Stomach (tissue), 4 donors: ENCODE measurements around the gene BBS9.

ENCODE experiments used
- POLR2A ChIP-seq, 4 donors: fragments of 450-650 bp; IDR thresholded peaks; one replicate each; pipeline ENCODE4 v1.6.1; 2016; ENCODE audit warnings: antibody characterized with exemption in 4 of 4, control low read depth in 2 of 4, mild to moderate bottlenecking in 1 of 4, moderate library complexity in 1 of 4
- POLR2AphosphoS5 ChIP-seq, 3 donors: sonication (generic); formaldehyde crosslinking; IDR thresholded peaks; one replicate each; pipeline ENCODE4 v1.6.1; 2016; ENCODE audit warnings: antibody characterized with exemption in 3 of 3
- TF ChIP-seq, protein P1 (sequence below), 7 experiments: fragments of 450-650 bp in 4 of 7; fragments of 200-600 bp in 3 of 7; sonication (generic) in 3 of 7; IDR thresholded peaks; one replicate each; pipeline ENCODE4 v1.5.1; 2016 to 2019; ENCODE audit warnings: antibody characterized with exemption in 7 of 7, control low read depth in 2 of 7, mild to moderate bottlenecking in 1 of 7

DNA sequence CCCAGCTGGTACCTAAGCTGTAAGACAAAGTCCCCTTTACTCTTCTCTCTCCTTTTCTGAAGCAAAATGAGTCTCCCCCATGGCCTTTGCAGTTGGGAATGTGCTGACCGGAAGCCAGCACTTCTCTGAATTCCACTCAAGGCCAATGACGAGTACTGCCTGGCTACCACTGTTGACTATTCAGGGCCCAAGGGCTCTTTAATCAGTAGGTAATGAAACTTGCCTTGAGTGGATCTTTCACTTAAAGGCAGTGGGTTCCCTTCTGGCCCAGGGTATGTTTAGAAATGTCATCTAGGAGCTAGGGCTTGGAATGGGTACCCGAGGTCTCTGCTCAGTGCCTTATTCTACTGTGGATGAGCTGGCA is 197.1 kb downstream of the BBS9 start:
- TF ChIP-seq, protein P1, sequence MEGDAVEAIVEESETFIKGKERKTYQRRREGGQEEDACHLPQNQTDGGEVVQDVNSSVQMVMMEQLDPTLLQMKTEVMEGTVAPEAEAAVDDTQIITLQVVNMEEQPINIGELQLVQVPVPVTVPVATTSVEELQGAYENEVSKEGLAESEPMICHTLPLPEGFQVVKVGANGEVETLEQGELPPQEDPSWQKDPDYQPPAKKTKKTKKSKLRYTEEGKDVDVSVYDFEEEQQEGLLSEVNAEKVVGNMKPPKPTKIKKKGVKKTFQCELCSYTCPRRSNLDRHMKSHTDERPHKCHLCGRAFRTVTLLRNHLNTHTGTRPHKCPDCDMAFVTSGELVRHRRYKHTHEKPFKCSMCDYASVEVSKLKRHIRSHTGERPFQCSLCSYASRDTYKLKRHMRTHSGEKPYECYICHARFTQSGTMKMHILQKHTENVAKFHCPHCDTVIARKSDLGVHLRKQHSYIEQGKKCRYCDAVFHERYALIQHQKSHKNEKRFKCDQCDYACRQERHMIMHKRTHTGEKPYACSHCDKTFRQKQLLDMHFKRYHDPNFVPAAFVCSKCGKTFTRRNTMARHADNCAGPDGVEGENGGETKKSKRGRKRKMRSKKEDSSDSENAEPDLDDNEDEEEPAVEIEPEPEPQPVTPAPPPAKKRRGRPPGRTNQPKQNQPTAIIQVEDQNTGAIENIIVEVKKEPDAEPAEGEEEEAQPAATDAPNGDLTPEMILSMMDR (IDR thresholded peaks at IDR 0.05): no peak
- TF ChIP-seq POLR2AphosphoS5 (IDR thresholded peaks at IDR 0.05): no peak
- no peak for TF ChIP-seq POLR2A (IDR thresholded peaks at IDR 0.05)
